Measurements from ENCODE around the gene ZBTB42. TPM values are rescaled to one million over a fixed set of nuclear protein-coding genes. Genes with fewer than 3 reads are reported as not detected.

ZBTB42 gene
- total and polyA plus RNA-seq, 2 donors (not counting 3 experiments of a cell fraction or from before 2014, with no cell fraction given), result 3.1 to 3.8 TPM

GRCh38 chr14:104753528-104754212 is 47.2 kb upstream of the ZBTB42 start:
- no peak for FAIRE-seq
- H2AFZ ChIP-seq (ENCODE audit: low read depth, low read length), result no peak overlapping the region
- no peaks in the 10 kb centered on the region for H4K20me1 ChIP-seq (replicated peaks; ENCODE audit: control insufficient read depth, extremely low read depth, insufficient read depth, low read length)
- intact Hi-C loops (cut with micrococcal nuclease) (loop anchor here (2.0 to 5.0 kb wide), 4 partner anchors 29 to 74 kb away; partner anchors contain the start of genes ADSS1, INF2 and ZBTB42), dilution Hi-C loops (cut with MboI; ENCODE audit: extremely low pct_ligation_motif_present, low sequenced_read_pairs) (no loop called here)
- peak overlapping the region; percentile 73 for H3K9ac ChIP-seq (replicated peaks; ENCODE audit: extremely low read depth, insufficient read depth, low read length)
- peaks cover 8% of the 10 kb centered on the region for H3K4me1 ChIP-seq (ENCODE audit: control insufficient read depth, extremely low read depth, insufficient read depth, low read length)
- no peaks in the 10 kb centered on the region for H3K27me3 ChIP-seq (ENCODE audit: control insufficient read depth in 2 of 2, insufficient read depth in 2 of 2, low read length in 2 of 2)
- peak overlapping the region; percentile 22 to 96 (median 56) for H3K4me3 ChIP-seq (replicated peaks in 1 of 3; ENCODE audit: insufficient read depth in 1 of 3, low read depth in 1 of 3, low read length in 3 of 3)
- H3K79me2 ChIP-seq (ENCODE audit: control insufficient read depth, insufficient read depth, low read length), result peaks cover 22% of the 10 kb centered on the region
- ChIA-PET CTCF (interaction anchor here (1.2 to 2.4 kb wide), 6 partner anchors 13 to 72 kb away, joined by 4 to 17 read pairs (median 10); partner anchors contain the start of gene ADSS1), POLR2A (interaction anchor here (1.1 kb wide), 1 partner anchor 15 kb away, joined by 3 read pairs; no protein-coding TSS in a partner anchor)
- peak overlapping the region; percentile 39 for H3K27ac ChIP-seq (ENCODE audit: insufficient read depth, low read depth, low read length)
- no peaks in the 10 kb centered on the region for H3K9me3 ChIP-seq (replicated peaks; ENCODE audit: control insufficient read depth, insufficient read depth, low read length)
- BruUV-seq (replicated peaks), result TSS peak; percentile 59
- H3K36me3 ChIP-seq (ENCODE audit: control insufficient read depth in 2 of 2, extremely low read depth in 1 of 2, insufficient read depth in 2 of 2, low read length in 2 of 2), result peaks cover 0 to 22% of the 10 kb centered on the region in 2 experiments
- TF ChIP-seq MAX (IDR thresholded peaks at IDR 0.05; ENCODE audit: insufficient read depth, insufficient read length), result no peak
- no peak for TF ChIP-seq JUN (IDR thresholded peaks at IDR 0.05; ENCODE audit: borderline replicate concordance, insufficient read depth, insufficient read length, low read depth)
- TF ChIP-seq MYC (IDR thresholded peaks at IDR 0.05; ENCODE audit: low read depth, low read length), result no peak
- TF ChIP-seq POLR2A (IDR thresholded peaks at IDR 0.05; ENCODE audit: low read depth, low read length), result no peak
- TF ChIP-seq, protein P1, sequence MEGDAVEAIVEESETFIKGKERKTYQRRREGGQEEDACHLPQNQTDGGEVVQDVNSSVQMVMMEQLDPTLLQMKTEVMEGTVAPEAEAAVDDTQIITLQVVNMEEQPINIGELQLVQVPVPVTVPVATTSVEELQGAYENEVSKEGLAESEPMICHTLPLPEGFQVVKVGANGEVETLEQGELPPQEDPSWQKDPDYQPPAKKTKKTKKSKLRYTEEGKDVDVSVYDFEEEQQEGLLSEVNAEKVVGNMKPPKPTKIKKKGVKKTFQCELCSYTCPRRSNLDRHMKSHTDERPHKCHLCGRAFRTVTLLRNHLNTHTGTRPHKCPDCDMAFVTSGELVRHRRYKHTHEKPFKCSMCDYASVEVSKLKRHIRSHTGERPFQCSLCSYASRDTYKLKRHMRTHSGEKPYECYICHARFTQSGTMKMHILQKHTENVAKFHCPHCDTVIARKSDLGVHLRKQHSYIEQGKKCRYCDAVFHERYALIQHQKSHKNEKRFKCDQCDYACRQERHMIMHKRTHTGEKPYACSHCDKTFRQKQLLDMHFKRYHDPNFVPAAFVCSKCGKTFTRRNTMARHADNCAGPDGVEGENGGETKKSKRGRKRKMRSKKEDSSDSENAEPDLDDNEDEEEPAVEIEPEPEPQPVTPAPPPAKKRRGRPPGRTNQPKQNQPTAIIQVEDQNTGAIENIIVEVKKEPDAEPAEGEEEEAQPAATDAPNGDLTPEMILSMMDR (IDR thresholded peaks at IDR 0.05; ENCODE audit: extremely low read depth in 1 of 2, insufficient read depth in 1 of 2, low read depth in 1 of 2, low read length in 2 of 2), result no peak
- no peak for TF ChIP-seq EZH2 (IDR thresholded peaks at IDR 0.05; ENCODE audit: borderline replicate concordance, low read depth, low read length, severe bottlenecking)
- no peak for TF ChIP-seq FOS (IDR thresholded peaks at IDR 0.05; ENCODE audit: borderline replicate concordance, insufficient read depth, low read length)
- no peak for TF ChIP-seq POLR2AphosphoS5 (IDR thresholded peaks at IDR 0.05; ENCODE audit: insufficient read depth, low read depth, low read length)
- H3K9me1 ChIP-seq (replicated peaks; ENCODE audit: control insufficient read depth, extremely low read depth, insufficient read depth, low read length), result no peaks in the 10 kb centered on the region
- DNase-seq (ENCODE audit: low read depth, low spot score), result peak; percentile 17
- H3K4me2 ChIP-seq (ENCODE audit: insufficient read depth, low read length), result peak overlapping the region; percentile 41
